Psoas muscle (tissue), 8 donors: Measurements from ENCODE around the gene LCLAT1. TPM values are rescaled to one million over a fixed set of nuclear protein-coding genes. Genes with fewer than 3 reads are reported as not detected.

ENCODE experiments used
- ATAC-seq, 4 donors: fragments of 200-7000 bp; cut with Tn5 transposase; one replicate each; pipeline ENCODE4 v1.9.1; 2020; ENCODE audit warnings: moderate library complexity in 3 of 4, mild to moderate bottlenecking in 2 of 4
- DNase-seq, 2 donors: peaks; one replicate each; pipeline ENCODE4 v3.0.0-alpha.2; 2020
- H3K27ac ChIP-seq: fragments of 200-600 bp; one replicate; pipeline ENCODE4 v1.8.0; 2022
- H3K27me3 ChIP-seq, 3 donors: fragments of 200-600 bp in 1 of 3; one replicate each; pipeline versions ENCODE4 v1.6.1 to v1.8.0; 2013 to 2022; ENCODE audit warnings: low read length in 2 of 3, mild to moderate bottlenecking in 2 of 3, moderate library complexity in 1 of 3; ENCODE audit not compliant: insufficient read depth in 3 of 3
- H3K36me3 ChIP-seq, 2 donors: fragments of 200-600 bp in 1 of 2; one replicate each; pipeline versions ENCODE4 v1.6.1 to v1.8.0; 2013 to 2022; ENCODE audit warnings: low read depth in 1 of 2, mild to moderate bottlenecking in 1 of 2, moderate library complexity in 1 of 2; ENCODE audit not compliant: insufficient read depth in 1 of 2
- H3K4me1 ChIP-seq: fragments of 200-600 bp; one replicate; pipeline ENCODE4 v1.8.0; 2022
- H3K4me3 ChIP-seq: fragments of 200-600 bp; one replicate; pipeline ENCODE4 v1.8.0; 2022; ENCODE audit warnings: mild to moderate bottlenecking
- H3K9me3 ChIP-seq: fragments of 200-600 bp; one replicate; pipeline ENCODE4 v1.8.0; 2022
- CTCF ChIP-seq: fragments of 200-600 bp; IDR thresholded peaks from one replicate; pipeline ENCODE4 v1.8.0; 2022; ENCODE audit warnings: antibody characterized with exemption
- WGBS, 3 donors: extraction: QIAGEN DNeasy Blood & Tissue Kit; methylation state at CpG; one replicate each; pipeline versions ENCODE4 v1.1.6 to v1.1.7; 2013; 5-methylcytosine and 5-hydroxymethylcytosine counted together
- intact Hi-C, 2 donors: fragments of 100-400 bp; cut with DNase I; formaldehyde crosslinking; loops; one replicate each; pipeline versions ENCODE4 v1.11.0 to v1.14.2; 2022
- polyA plus RNA-seq, 3 donors: library from polyadenylated mRNA; stranded (reverse); fragments of 200-250 nt; gene quantifications; one replicate each; pipeline ENCODE4 v1.2.3, GENCODE V29; 2013
- total RNA-seq, 4 donors: library from RNA; stranded (reverse); fragmentation: NEBNext Ultra II Directional in 2 of 4; extraction: Animal tissue kit (Norgen Biotek cat#: 25700) in 2 of 4; gene quantifications; one replicate each; pipeline versions ENCODE4 v1.2.1 to v1.2.4, GENCODE V29; 2021 to 2023
- donor health status: healthy with polysubstance abuse.
- donor health status: DM: no; HTN: no; CAD: no; lungs with moderate emphysema.
- donor health status: Bipolar disorder and iron deficiency.
- donor health status: healthy.
- donor health status: DM: yes; HTN: yes; CAD: no.
- donor health status: DM: no; HTN: no; CAD: no.
- donor health status: DM: no; HTN: no; CAD: no.
- donor health status: DM: yes; HTN: yes; CAD: no.

LCLAT1 gene
- total and polyA plus RNA-seq, 7 donors: 4.2 to 18.8 (median 6.0) TPM

DNA sequence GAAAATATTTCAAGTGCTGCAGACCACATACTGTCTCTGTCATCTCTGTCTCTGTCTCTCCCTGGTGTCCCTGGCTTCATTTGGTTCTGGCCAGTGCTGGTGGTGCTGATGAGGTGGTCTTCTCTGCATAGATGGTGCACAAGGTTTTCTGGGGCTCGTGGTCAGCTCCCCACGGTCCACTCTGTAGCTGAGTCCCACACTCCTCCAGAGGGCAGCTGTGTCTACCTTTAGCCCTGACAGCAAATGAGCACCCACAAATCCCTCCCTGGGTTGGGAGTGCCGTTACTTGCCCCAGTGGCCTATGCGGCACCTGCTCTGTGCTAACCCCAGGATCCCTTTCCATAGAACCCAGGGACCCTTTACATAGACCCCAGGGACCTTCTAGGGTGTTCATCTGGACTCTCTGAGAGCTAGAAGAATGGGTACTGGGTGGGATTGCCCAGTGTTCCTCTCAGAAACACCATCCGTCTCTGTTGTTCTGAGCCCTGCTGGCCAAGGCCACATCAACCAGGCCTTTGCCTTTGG is 230.9 kb downstream of the LCLAT1 start:
- 81 to 87% (median 83%) methylated on average over 5 of the region's 5 CpGs for WGBS, 3 donors
- DNase-seq: no peak
- no peaks in the 10 kb centered on the region for H3K36me3 ChIP-seq
- H3K27ac ChIP-seq: no peak overlapping the region
- H3K4me3 ChIP-seq: no peak overlapping the region
- no peak for TF ChIP-seq CTCF
- H3K4me1 ChIP-seq: no peaks in the 10 kb centered on the region
- intact Hi-C loops: no loop called here
- H3K27me3 ChIP-seq: no peaks in the 10 kb centered on the region
- no peaks in the 10 kb centered on the region for H3K9me3 ChIP-seq
- no peak for ATAC-seq

DNA sequence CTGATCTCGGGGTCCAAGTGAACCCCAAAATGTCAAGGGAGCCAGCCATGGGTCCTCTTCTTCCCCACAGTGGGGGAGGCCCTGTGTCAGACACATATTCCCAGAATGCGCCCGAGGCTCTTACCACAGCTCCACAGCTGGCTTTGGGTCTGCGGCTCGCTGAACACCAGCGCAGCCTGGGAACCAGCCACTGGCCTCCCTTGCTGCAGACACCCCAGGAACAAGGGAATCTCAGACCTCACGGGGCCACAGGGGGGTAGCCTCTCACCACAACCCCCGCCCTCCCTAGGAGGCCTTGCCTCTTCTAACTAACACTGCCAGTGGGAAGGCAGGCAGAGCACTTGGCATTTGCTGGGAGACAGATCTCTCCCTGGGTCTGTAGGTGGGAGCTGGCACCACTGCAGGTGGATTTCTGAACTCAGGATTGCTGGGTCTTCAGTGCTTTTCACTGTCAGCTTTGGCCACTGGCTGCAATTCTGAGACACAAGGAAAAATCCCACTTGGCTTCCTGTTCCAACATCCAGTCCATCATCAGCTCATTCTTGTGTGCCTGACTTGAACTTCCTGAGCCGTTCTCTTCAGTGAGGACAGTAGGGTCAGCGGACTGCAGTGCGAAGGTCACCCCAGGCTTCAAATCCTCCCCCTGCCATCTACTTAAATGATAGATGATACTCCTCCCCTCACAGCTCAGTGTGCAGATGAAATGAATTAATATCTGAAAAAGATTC is 231.5 kb downstream of the LCLAT1 start:
- intact Hi-C loops: no loop called here
- H3K4me3 ChIP-seq: no peak overlapping the region
- ATAC-seq (no peak), DNase-seq (no peak)
- 80 to 83% (median 81%) methylated on average over 11 of the region's 11 CpGs for WGBS, 3 donors
- TF ChIP-seq CTCF: no peak
- no peaks in the 10 kb centered on the region for H3K27me3 ChIP-seq
- no peaks in the 10 kb centered on the region for H3K36me3 ChIP-seq
- no peak overlapping the region for H3K27ac ChIP-seq
- H3K9me3 ChIP-seq: no peaks in the 10 kb centered on the region
- H3K4me1 ChIP-seq: no peaks in the 10 kb centered on the region

GRCh38 chr2:30679426-30680088 is 232.5 kb downstream of the LCLAT1 start:
- TF ChIP-seq CTCF: no peak
- no peaks in the 10 kb centered on the region for H3K9me3 ChIP-seq
- no peaks in the 10 kb centered on the region for H3K36me3 ChIP-seq
- DNase-seq (no peak), ATAC-seq (no peak)
- H3K4me3 ChIP-seq: no peak overlapping the region
- H3K27ac ChIP-seq: no peak overlapping the region
- H3K4me1 ChIP-seq: no peaks in the 10 kb centered on the region
- 73 to 84% (median 79%) methylated on average over 12 of the region's 12 CpGs for WGBS, 3 donors
- intact Hi-C loops: no loop called here
- H3K27me3 ChIP-seq: no peaks in the 10 kb centered on the region

DNA sequence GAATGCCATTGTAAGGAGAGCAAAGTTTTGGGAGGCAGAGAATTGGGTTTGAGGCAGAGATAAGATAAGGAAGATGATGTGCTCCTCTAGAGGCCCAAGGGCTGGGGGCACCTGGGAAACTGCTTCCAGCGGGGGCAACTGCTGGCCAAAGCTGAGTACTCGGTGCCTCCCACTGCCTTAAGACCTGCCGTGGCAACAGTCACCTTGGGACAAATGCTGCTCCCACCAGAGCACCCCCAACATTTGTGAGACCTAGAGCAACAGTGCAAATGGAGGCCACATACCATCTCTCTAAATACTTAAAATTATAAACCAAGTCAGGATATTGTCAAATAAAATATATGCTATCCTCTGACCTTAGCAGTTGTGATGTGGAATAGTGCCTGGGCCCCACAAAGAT is 233.1 kb downstream of the LCLAT1 start:
- Histone ChIP-seq H3K4me1 (no peaks in the 10 kb centered on the region), H3K4me3 (no peak overlapping the region), H3K27me3 (no peaks in the 10 kb centered on the region), H3K27ac (no peak overlapping the region), H3K36me3 (no peaks in the 10 kb centered on the region), H3K9me3 (no peaks in the 10 kb centered on the region)
- intact Hi-C loops: no loop called here
- WGBS, 3 donors: 87 to 93% (median 91%) methylated on average over 3 of the region's 3 CpGs
- TF ChIP-seq CTCF: no peak
- no peak for DNase-seq
- ATAC-seq: no peak
